ENCODE results near the gene PLEKHG1. TPM values are rescaled to one million over a fixed set of nuclear protein-coding genes. Genes with fewer than 3 reads are reported as not detected.

The PLEKHG1 gene
- total and polyA plus RNA-seq, 4 donors: 7.7 to 42.0 (median 24.4) TPM

GRCh38 chr6:150635906-150636514 is 36.3 kb downstream of the PLEKHG1 start:
- Histone ChIP-seq H3K9ac (ENCODE audit: insufficient read depth in 1 of 2, low read length in 2 of 2) (no peak overlapping the region), H3K36me3 (ENCODE audit: control insufficient read depth in 4 of 4, insufficient read depth in 4 of 4, low read length in 4 of 4) (peaks cover 0 to 4% (median 0%) of the 10 kb centered on the region in 4 donors), H3K9me3 (ENCODE audit: control insufficient read depth in 4 of 4, insufficient read depth in 3 of 4, low read length in 3 of 4) (no peaks in the 10 kb centered on the region), H3K4me3 (no peak overlapping the region), H3K27ac (ENCODE audit: low read depth in 1 of 2, low read length in 1 of 2) (no peak overlapping the region), H3K27me3 (ENCODE audit: control insufficient read depth in 3 of 3, insufficient read depth in 3 of 3, low read length in 2 of 3) (no peaks in the 10 kb centered on the region), H3K4me1 (ENCODE audit: control insufficient read depth in 5 of 5, insufficient read depth in 5 of 5, low read length in 5 of 5) (peaks cover 3 to 33% (median 13%) of the 10 kb centered on the region in 5 donors)
- WGBS, 2 donors: 68 to 84% methylated on average over 3 of the region's 3 CpGs
- DNase-seq (no peak), ATAC-seq (ENCODE audit: insufficient read depth, low FRiP score) (no peak)
- no peak for TF ChIP-seq CTCF (IDR thresholded peaks at IDR 0.05; ENCODE audit: control extremely low read depth, extremely low read depth)

- Histone ChIP-seq H3K4me1 (ENCODE audit: control insufficient read depth in 5 of 5, insufficient read depth in 5 of 5, low read length in 5 of 5) (peaks cover 3 to 29% (median 17%) of the 10 kb centered on the region in 5 donors), H3K9ac (ENCODE audit: insufficient read depth in 1 of 2, low read length in 2 of 2) (no peak overlapping the region), H3K27ac (ENCODE audit: low read depth in 1 of 2, low read length in 1 of 2) (no peak overlapping the region), H3K4me3 (no peak overlapping the region), H3K9me3 (ENCODE audit: control insufficient read depth in 4 of 4, insufficient read depth in 3 of 4, low read length in 3 of 4) (no peaks in the 10 kb centered on the region), H3K27me3 (ENCODE audit: control insufficient read depth in 3 of 3, insufficient read depth in 3 of 3, low read length in 2 of 3) (no peaks in the 10 kb centered on the region), H3K36me3 (ENCODE audit: control insufficient read depth in 4 of 4, insufficient read depth in 4 of 4, low read length in 4 of 4) (peaks cover 0 to 4% (median 0%) of the 10 kb centered on the region in 4 donors)
- DNase-seq: no peak
- WGBS, 2 donors: 87 to 88% methylated on average over 1 of the region's 1 CpG
- no peak for TF ChIP-seq CTCF (IDR thresholded peaks at IDR 0.05; ENCODE audit: control extremely low read depth, extremely low read depth)
- ATAC-seq (ENCODE audit: insufficient read depth, low FRiP score): no peak
Observed at GRCh38 chr6:150636808-150637207, 37.1 kb downstream of the PLEKHG1 start.

GRCh38 chr6:150637266-150637665 is 37.6 kb downstream of the PLEKHG1 start:
- Histone ChIP-seq H3K4me3 (no peak overlapping the region), H3K4me1 (ENCODE audit: control insufficient read depth in 5 of 5, insufficient read depth in 5 of 5, low read length in 5 of 5) (peaks cover 3 to 25% (median 16%) of the 10 kb centered on the region in 5 donors), H3K9me3 (ENCODE audit: control insufficient read depth in 4 of 4, insufficient read depth in 3 of 4, low read length in 3 of 4) (no peaks in the 10 kb centered on the region), H3K27me3 (ENCODE audit: control insufficient read depth in 3 of 3, insufficient read depth in 3 of 3, low read length in 2 of 3) (no peaks in the 10 kb centered on the region), H3K36me3 (ENCODE audit: control insufficient read depth in 4 of 4, insufficient read depth in 4 of 4, low read length in 4 of 4) (peaks cover 0 to 4% (median 0%) of the 10 kb centered on the region in 4 donors), H3K27ac (ENCODE audit: low read depth in 1 of 2, low read length in 1 of 2) (no peak overlapping the region), H3K9ac (ENCODE audit: insufficient read depth in 1 of 2, low read length in 2 of 2) (no peak overlapping the region)
- no peak for TF ChIP-seq CTCF (IDR thresholded peaks at IDR 0.05; ENCODE audit: control extremely low read depth, extremely low read depth)
- DNase-seq: no peak
- no peak for ATAC-seq (ENCODE audit: insufficient read depth, low FRiP score)
- 94 to 100% methylated on average over 1 of the region's 1 CpG for WGBS, 2 donors

GRCh38 chr6:150638267-150638666 is 38.6 kb downstream of the PLEKHG1 start:
- H3K9me3 ChIP-seq (ENCODE audit: control insufficient read depth in 4 of 4, insufficient read depth in 3 of 4, low read length in 3 of 4): no peaks in the 10 kb centered on the region
- peaks cover 0 to 4% (median 0%) of the 10 kb centered on the region in 4 donors for H3K36me3 ChIP-seq (ENCODE audit: control insufficient read depth in 4 of 4, insufficient read depth in 4 of 4, low read length in 4 of 4)
- 62 to 73% methylated on average over 1 of the region's 1 CpG for WGBS, 2 donors
- ATAC-seq (ENCODE audit: insufficient read depth, low FRiP score) (no peak), DNase-seq (peak in 1 of 3 donors; percentile 38)
- no peaks in the 10 kb centered on the region for H3K27me3 ChIP-seq (ENCODE audit: control insufficient read depth in 3 of 3, insufficient read depth in 3 of 3, low read length in 2 of 3)
- no peak overlapping the region for H3K4me3 ChIP-seq
- H3K4me1 ChIP-seq (ENCODE audit: control insufficient read depth in 5 of 5, insufficient read depth in 5 of 5, low read length in 5 of 5): peaks cover 5 to 16% (median 13%) of the 10 kb centered on the region in 5 donors
- H3K27ac ChIP-seq (ENCODE audit: low read depth in 1 of 2, low read length in 1 of 2): no peak overlapping the region
- no peak overlapping the region for H3K9ac ChIP-seq (ENCODE audit: insufficient read depth in 1 of 2, low read length in 2 of 2)
- TF ChIP-seq CTCF (IDR thresholded peaks at IDR 0.05; ENCODE audit: control extremely low read depth, extremely low read depth): no peak
